Measurements from ENCODE around the gene SMARCAL1.

SMARCAL1 gene

GRCh38 chr2:216412022-216412999, at the start of gene SMARCAL1:
SMARCAL1 (plus strand) TSS chr2:216412484; CDS start chr2:216414705, 2,221 bp downstream.
- peak within 1 kb of the TSS; percentile 63 for H3K4me2 ChIP-seq (ENCODE audit: low read length)
- no peaks in the 10 kb centered on the region for H3K79me2 ChIP-seq
- H3K27me3 ChIP-seq (ENCODE audit: control insufficient read depth, insufficient read depth, low read length): no peaks in the 10 kb centered on the region
- peak within 1 kb of the TSS; percentile 90 for H3K27ac ChIP-seq
- peak within 1 kb of the TSS; percentile 96 for H2AFZ ChIP-seq
- no peaks in the 10 kb centered on the region for H3K9me3 ChIP-seq (ENCODE audit: control insufficient read depth, low read length)
- H3K4me1 ChIP-seq: no peaks in the 10 kb centered on the region
- no peak for TF ChIP-seq CTCF (IDR thresholded peaks at IDR 0.05)
- peak within 1 kb of the TSS; percentile 54 for H3K9ac ChIP-seq
- H3K36me3 ChIP-seq (ENCODE audit: control insufficient read depth, insufficient read depth, low read length): no peaks in the 10 kb centered on the region
- peak within 1 kb of the TSS; percentile 97 for H3K4me3 ChIP-seq (ENCODE audit: low read depth, low read length)

GRCh38 chr2:216362730-216363129, 49.6 kb upstream of the SMARCAL1 start:
- Histone ChIP-seq H3K27ac (no peak overlapping the region), H3K27me3 (ENCODE audit: control insufficient read depth, insufficient read depth, low read length) (no peaks in the 10 kb centered on the region), H3K4me2 (ENCODE audit: low read length) (no peak overlapping the region), H3K9me3 (ENCODE audit: control insufficient read depth, low read length) (no peaks in the 10 kb centered on the region), H2AFZ (no peak overlapping the region), H3K4me1 (peaks cover 6% of the 10 kb centered on the region), H3K4me3 (ENCODE audit: low read depth, low read length) (no peak overlapping the region), H3K9ac (no peak overlapping the region), H3K36me3 (ENCODE audit: control insufficient read depth, insufficient read depth, low read length) (no peaks in the 10 kb centered on the region), H3K79me2 (no peaks in the 10 kb centered on the region)
- no peak for TF ChIP-seq CTCF (IDR thresholded peaks at IDR 0.05)

- Histone ChIP-seq H3K27ac (no peak overlapping the region), H3K79me2 (no peaks in the 10 kb centered on the region), H3K4me2 (ENCODE audit: low read length) (no peak overlapping the region), H2AFZ (no peak overlapping the region), H3K9ac (no peak overlapping the region), H3K4me1 (peaks cover 11% of the 10 kb centered on the region), H3K4me3 (ENCODE audit: low read depth, low read length) (no peak overlapping the region), H3K36me3 (ENCODE audit: control insufficient read depth, insufficient read depth, low read length) (no peaks in the 10 kb centered on the region), H3K27me3 (ENCODE audit: control insufficient read depth, insufficient read depth, low read length) (no peaks in the 10 kb centered on the region), H3K9me3 (ENCODE audit: control insufficient read depth, low read length) (no peaks in the 10 kb centered on the region)
- TF ChIP-seq CTCF (IDR thresholded peaks at IDR 0.05): no peak
Measured at GRCh38 chr2:216363221-216363620, 49.1 kb upstream of the SMARCAL1 start.

GRCh38 chr2:216365518-216365917, 46.8 kb upstream of the SMARCAL1 start:
- H3K9ac ChIP-seq: no peak overlapping the region
- H3K36me3 ChIP-seq (ENCODE audit: control insufficient read depth, insufficient read depth, low read length): no peaks in the 10 kb centered on the region
- H3K9me3 ChIP-seq (ENCODE audit: control insufficient read depth, low read length): no peaks in the 10 kb centered on the region
- no peak overlapping the region for H3K27ac ChIP-seq
- no peak overlapping the region for H3K4me3 ChIP-seq (ENCODE audit: low read depth, low read length)
- no peak overlapping the region for H3K4me2 ChIP-seq (ENCODE audit: low read length)
- TF ChIP-seq CTCF (IDR thresholded peaks at IDR 0.05): no peak
- H2AFZ ChIP-seq: no peak overlapping the region
- peaks cover 15% of the 10 kb centered on the region for H3K4me1 ChIP-seq
- no peaks in the 10 kb centered on the region for H3K79me2 ChIP-seq
- H3K27me3 ChIP-seq (ENCODE audit: control insufficient read depth, insufficient read depth, low read length): no peaks in the 10 kb centered on the region

Data from parathyroid adenoma (tissue), 2 donors.